WERI-Rb-1 (cell line): Measurements from ENCODE around the gene LYZ.

Source experiments
- DNase-seq: peaks from one replicate; pipeline ENCODE4 v3.0.0-alpha.2; 2020
- H3K27ac ChIP-seq: fragments of 250-450 bp; sonication (Bioruptor Pico); 2 replicates; pipeline ENCODE4 v1.5.1; 2020; ENCODE audit warnings: mild to moderate bottlenecking, moderate library complexity
- H3K27me3 ChIP-seq: fragments of 250-450 bp; sonication (Bioruptor Pico); 2 replicates; pipeline ENCODE4 v1.5.1; 2021; ENCODE audit warnings: mild to moderate bottlenecking, low read depth, moderate library complexity; ENCODE audit not compliant: insufficient read depth, severe bottlenecking
- H3K36me3 ChIP-seq: fragments of 250-450 bp; sonication (Bioruptor Pico); 2 replicates; pipeline ENCODE4 v1.5.1; 2020; ENCODE audit warnings: mild to moderate bottlenecking, moderate library complexity
- H3K4me3 ChIP-seq: 2 replicates; pipeline ENCODE4 v1.5.1; 2011; ENCODE audit warnings: low read depth, mild to moderate bottlenecking, control low read depth, low read length
- H3K9me3 ChIP-seq: fragments of 250-450 bp; sonication (Bioruptor Pico); 2 replicates; pipeline ENCODE4 v1.5.1; 2021; ENCODE audit warnings: mild to moderate bottlenecking, moderate library complexity; ENCODE audit not compliant: severe bottlenecking
- CTCF ChIP-seq: IDR thresholded peaks from 2 replicates; pipeline ENCODE4 v1.5.1; 2011; ENCODE audit warnings: low read depth, mild to moderate bottlenecking, control low read depth, inconsistent platforms, low read length

Gene LYZ

DNA sequence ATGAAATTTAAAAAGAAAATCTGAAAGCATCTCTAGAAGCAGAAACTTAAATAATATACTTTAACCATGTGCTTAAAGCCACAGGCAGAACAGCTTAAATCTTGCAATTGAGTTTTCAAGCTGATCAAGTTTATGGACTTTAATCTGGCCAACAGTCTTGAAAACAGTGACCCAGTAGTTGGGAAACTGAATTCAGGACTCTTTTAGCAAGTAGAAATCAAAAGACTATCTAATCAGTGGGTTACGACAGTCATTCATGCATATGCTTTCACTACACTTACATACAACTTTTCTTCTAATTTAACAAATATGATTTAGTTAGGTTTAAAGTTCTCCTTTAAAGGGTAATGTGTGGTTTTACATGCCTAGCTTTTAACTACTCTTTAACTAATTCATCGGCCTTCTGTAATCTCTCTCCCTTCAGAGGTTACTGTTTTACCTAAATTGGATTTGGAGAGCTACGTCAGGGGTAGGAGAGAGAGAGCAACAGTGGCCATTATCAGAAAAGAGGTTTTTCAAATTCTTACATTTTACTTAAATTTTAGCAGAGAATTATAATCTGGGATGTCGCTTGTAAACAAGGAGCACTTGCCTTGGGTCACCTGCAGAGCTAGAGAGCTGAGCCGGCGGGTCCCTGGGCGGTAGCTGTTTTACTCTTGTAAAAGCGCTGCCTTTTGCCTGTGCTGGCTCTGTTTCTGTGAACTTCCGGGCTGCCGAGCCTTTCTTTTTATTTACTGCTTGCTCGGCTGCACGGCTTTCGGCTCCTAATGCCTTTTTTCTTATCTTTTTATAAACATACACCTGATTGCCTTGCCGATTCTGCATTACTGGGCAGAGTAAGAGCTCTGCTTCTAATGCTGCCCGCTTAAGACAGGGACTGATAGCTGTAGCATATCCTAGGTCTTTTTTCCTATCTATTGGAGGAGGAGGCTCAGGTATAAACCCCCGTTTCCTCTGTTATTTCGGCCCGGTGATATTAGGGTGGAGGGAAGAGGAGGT, 17.4 kb upstream of the LYZ start:
- Histone ChIP-seq H3K4me3 (peak overlapping the region; percentile 51), H3K27ac (no peak overlapping the region), H3K36me3 (no peaks in the 10 kb centered on the region), H3K9me3 (no peaks in the 10 kb centered on the region), H3K27me3 (no peaks in the 10 kb centered on the region)
- no peak for TF ChIP-seq CTCF
- DNase-seq: peak; percentile 16

DNA sequence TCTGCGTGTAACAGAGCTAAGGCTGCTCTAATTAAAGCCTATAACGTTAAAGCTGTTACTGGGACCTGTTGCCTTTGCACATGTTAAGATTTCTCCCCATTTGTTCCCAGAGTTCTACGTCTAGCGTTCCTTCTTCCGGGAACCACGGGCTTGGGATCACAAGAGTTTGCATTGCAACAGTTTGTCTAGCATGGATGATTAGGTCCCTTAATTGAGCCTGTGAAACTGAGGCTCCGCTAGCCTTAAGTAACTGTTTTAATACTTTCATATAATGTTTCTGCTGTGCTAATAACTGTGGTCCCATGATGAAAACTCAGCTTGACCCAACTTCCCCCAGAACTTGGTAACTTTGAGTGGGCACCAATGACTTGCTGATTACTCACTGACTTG, 16.7 kb upstream of the LYZ start:
- H3K4me3 ChIP-seq: peak overlapping the region; percentile 51
- no peaks in the 10 kb centered on the region for H3K36me3 ChIP-seq
- H3K27me3 ChIP-seq: no peaks in the 10 kb centered on the region

DNA sequence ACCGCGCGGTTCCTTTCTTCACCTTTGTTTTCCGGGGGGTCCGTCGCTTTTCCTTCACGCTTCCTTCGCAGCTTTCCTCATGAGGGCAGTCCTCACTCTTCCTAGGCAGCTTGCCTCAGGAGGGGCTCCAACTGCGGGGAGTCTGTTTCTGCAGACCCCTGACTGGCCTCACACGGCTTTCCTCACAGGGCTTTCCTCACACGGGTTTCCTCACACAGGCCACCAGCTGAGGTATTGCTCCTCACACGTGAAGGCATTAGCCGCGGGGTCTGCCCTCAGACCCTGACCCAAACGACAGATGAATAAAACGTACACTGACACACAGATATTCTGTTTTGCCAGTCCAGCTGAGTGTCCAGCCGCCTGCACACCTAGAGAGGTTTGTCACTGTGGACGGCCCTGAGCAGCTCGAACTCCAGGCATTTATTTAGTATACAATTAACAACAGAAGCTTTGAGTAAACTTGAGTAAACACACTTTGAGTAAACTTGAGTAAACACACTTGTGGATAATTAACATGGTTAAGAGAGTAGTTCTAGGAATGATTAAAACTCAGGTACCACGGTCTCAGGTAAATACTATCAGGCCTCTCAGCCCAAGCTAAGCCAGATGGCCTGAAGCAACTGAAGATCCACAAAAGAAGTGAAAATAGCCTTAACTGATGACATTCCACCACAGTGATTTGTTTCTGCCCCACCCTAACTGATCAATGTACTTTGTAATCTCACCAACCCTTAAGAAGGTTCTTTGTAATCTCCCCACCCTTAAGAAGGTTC, 16.1 kb upstream of the LYZ start:
- TF ChIP-seq CTCF: no peak
- Histone ChIP-seq H3K27ac (no peak overlapping the region), H3K36me3 (no peaks in the 10 kb centered on the region), H3K4me3 (no peak overlapping the region), H3K27me3 (no peaks in the 10 kb centered on the region), H3K9me3 (no peaks in the 10 kb centered on the region)
- no peak for DNase-seq

More for the DNA sequence above, 16.7 kb upstream of the LYZ start:
- Histone ChIP-seq H3K9me3 (no peaks in the 10 kb centered on the region), H3K27ac (no peak overlapping the region)
- DNase-seq: no peak
- TF ChIP-seq CTCF: no peak

DNA sequence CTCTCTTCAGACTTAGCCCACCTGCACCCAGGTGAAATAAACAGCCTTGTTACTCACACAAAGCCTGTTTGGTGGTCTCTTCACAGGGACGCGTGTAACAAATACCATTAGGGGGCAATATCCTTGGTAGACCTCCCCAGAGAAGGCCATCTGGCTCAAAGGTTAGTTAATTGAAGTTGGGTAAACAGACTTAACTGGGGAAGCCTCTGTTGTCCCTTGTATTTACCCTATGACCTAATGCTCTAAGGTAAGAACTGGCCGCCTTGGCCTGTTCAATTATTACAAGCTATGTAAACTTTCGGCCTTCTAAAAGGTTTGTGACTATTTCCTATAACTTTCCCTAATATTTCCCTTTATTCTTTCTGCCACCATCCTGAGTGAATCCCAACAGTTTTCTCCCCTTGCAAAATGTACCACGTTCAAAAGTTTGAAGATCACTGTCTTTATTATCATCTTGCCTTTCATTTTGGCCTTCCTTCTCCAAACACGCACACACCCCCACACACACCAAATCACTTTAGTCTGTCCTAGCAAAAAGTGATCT, 15.3 kb upstream of the LYZ start:
- Histone ChIP-seq H3K27ac (no peak overlapping the region), H3K36me3 (no peaks in the 10 kb centered on the region), H3K27me3 (no peaks in the 10 kb centered on the region), H3K9me3 (no peaks in the 10 kb centered on the region), H3K4me3 (no peak overlapping the region)
- DNase-seq: no peak
- TF ChIP-seq CTCF: no peak

GRCh38 chr12:69334158-69334557, 14.0 kb upstream of the LYZ start:
- H3K36me3 ChIP-seq: no peaks in the 10 kb centered on the region
- TF ChIP-seq CTCF: no peak
- no peak for DNase-seq
- H3K9me3 ChIP-seq: no peaks in the 10 kb centered on the region
- H3K4me3 ChIP-seq: no peak overlapping the region
- H3K27ac ChIP-seq: no peak overlapping the region
- no peaks in the 10 kb centered on the region for H3K27me3 ChIP-seq
